Erythroblast (primary cell): ENCODE data around the gene PDLIM5.

Experiments used
- GATA1 ChIP-seq: IDR thresholded peaks from 2 replicates; pipeline ENCODE4 v1.6.1; 2011; ENCODE audit warnings: low read depth, mild to moderate bottlenecking, control low read depth, low read length, moderate library complexity
- POLR2A ChIP-seq: IDR thresholded peaks from 2 replicates; pipeline ENCODE4 v1.6.1; 2011; ENCODE audit warnings: mild to moderate bottlenecking, low read length

GRCh38 chr4:94570558-94570957 lies 118.8 kb downstream of the PDLIM5 start:
- TF ChIP-seq POLR2A, result no peak
- TF ChIP-seq GATA1, result no peak
